Measurements from ENCODE around the gene PISD.

PISD gene

GRCh38 chr22:31619611-31620300 lies 42.3 kb downstream of the PISD start:
- TF ChIP-seq CTCF (IDR thresholded peaks at IDR 0.05; ENCODE audit: poor library complexity, severe bottlenecking): no peak
- H3K36me3 ChIP-seq (ENCODE audit: low read depth): peaks cover 39% of the 10 kb centered on the region
- H3K27ac ChIP-seq (ENCODE audit: poor library complexity, severe bottlenecking): no peak overlapping the region
- H3K4me1 ChIP-seq (ENCODE audit: insufficient read depth, poor library complexity, severe bottlenecking): no peaks in the 10 kb centered on the region
- no peaks in the 10 kb centered on the region for H3K9me3 ChIP-seq (ENCODE audit: severe bottlenecking)
- no peak overlapping the region for H3K4me3 ChIP-seq (ENCODE audit: severe bottlenecking)
- no peaks in the 10 kb centered on the region for H3K27me3 ChIP-seq (ENCODE audit: insufficient read depth, poor library complexity, severe bottlenecking)
- DNase-seq (ENCODE audit: low spot score) (no peak), ATAC-seq (ENCODE audit: low read depth) (no peak)

GRCh38 chr22:31618471-31619176 lies 43.4 kb downstream of the PISD start:
- TF ChIP-seq CTCF (IDR thresholded peaks at IDR 0.05; ENCODE audit: poor library complexity, severe bottlenecking): no peak
- Histone ChIP-seq H3K4me1 (ENCODE audit: insufficient read depth, poor library complexity, severe bottlenecking) (no peaks in the 10 kb centered on the region), H3K27me3 (ENCODE audit: insufficient read depth, poor library complexity, severe bottlenecking) (no peaks in the 10 kb centered on the region), H3K36me3 (ENCODE audit: low read depth) (peaks cover 39% of the 10 kb centered on the region), H3K27ac (ENCODE audit: poor library complexity, severe bottlenecking) (no peak overlapping the region), H3K9me3 (ENCODE audit: severe bottlenecking) (no peaks in the 10 kb centered on the region), H3K4me3 (ENCODE audit: severe bottlenecking) (no peak overlapping the region)
- DNase-seq (ENCODE audit: low spot score) (no peak), ATAC-seq (ENCODE audit: low read depth) (no peak)

- no peaks in the 10 kb centered on the region for H3K27me3 ChIP-seq (ENCODE audit: insufficient read depth, poor library complexity, severe bottlenecking)
- ATAC-seq (ENCODE audit: low read depth) (no peak), DNase-seq (ENCODE audit: low spot score) (no peak)
- peaks cover 39% of the 10 kb centered on the region for H3K36me3 ChIP-seq (ENCODE audit: low read depth)
- no peaks in the 10 kb centered on the region for H3K9me3 ChIP-seq (ENCODE audit: severe bottlenecking)
- H3K4me1 ChIP-seq (ENCODE audit: insufficient read depth, poor library complexity, severe bottlenecking): no peaks in the 10 kb centered on the region
- no peak overlapping the region for H3K4me3 ChIP-seq (ENCODE audit: severe bottlenecking)
- TF ChIP-seq CTCF (IDR thresholded peaks at IDR 0.05; ENCODE audit: poor library complexity, severe bottlenecking): no peak
- no peak overlapping the region for H3K27ac ChIP-seq (ENCODE audit: poor library complexity, severe bottlenecking)
Observed at GRCh38 chr22:31618057-31618456, 44.0 kb downstream of the PISD start.

GRCh38 chr22:31616315-31616980 lies 45.6 kb downstream of the PISD start:
- H3K27me3 ChIP-seq (ENCODE audit: insufficient read depth, poor library complexity, severe bottlenecking): no peaks in the 10 kb centered on the region
- no peaks in the 10 kb centered on the region for H3K9me3 ChIP-seq (ENCODE audit: severe bottlenecking)
- ATAC-seq (ENCODE audit: low read depth): no peak
- H3K4me3 ChIP-seq (ENCODE audit: severe bottlenecking): no peak overlapping the region
- no peak overlapping the region for H3K27ac ChIP-seq (ENCODE audit: poor library complexity, severe bottlenecking)
- peaks cover 39% of the 10 kb centered on the region for H3K36me3 ChIP-seq (ENCODE audit: low read depth)
- TF ChIP-seq CTCF (IDR thresholded peaks at IDR 0.05; ENCODE audit: poor library complexity, severe bottlenecking): no peak
- no peaks in the 10 kb centered on the region for H3K4me1 ChIP-seq (ENCODE audit: insufficient read depth, poor library complexity, severe bottlenecking)
- DNase-seq (ENCODE audit: low spot score): no peak
